Measurements from ENCODE around the gene DEPDC5. TPM values are rescaled to one million over a fixed set of nuclear protein-coding genes. Genes with fewer than 3 reads are reported as not detected.

Gene DEPDC5
- total and polyA plus RNA-seq, 9 of the 15 experiments (the other 6 are each of a cell fraction or from before 2014, with no cell fraction given), result 2.3 to 12.3 (median 10.7) TPM

DNA sequence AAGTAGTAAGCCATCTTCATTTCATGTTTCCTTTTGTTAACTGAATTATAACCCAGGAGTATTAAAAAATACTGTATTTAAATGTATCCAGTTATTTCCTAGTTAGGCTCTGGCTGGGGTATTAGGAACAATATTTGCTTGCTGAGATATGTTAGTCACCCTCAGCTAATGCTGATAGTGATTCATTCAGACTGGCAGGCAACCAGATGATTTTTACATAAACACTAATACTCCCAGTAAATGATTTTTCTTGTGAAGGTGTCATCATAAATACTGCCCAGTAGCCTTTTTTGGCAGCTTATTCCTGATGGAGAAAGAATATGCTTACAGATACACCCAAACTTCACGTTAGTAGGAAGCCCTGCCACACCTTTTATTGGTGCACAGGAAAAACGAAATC is 198.7 kb downstream of the DEPDC5 start:
- no peak for DNase-seq (ENCODE audit: extremely low read depth in 1 of 4, low spot score in 3 of 4)
- H3K9me3 ChIP-seq (replicated peaks; ENCODE audit: control insufficient read depth, insufficient read depth, low read depth, low read length), result no peaks in the 10 kb centered on the region
- no peak for FAIRE-seq
- CTCF ChIA-PET (ENCODE audit: low intra/inter-chr PET ratio), result no interaction called here
- H3K4me3 ChIP-seq, result no peak overlapping the region
- H3K79me2 ChIP-seq (ENCODE audit: control insufficient read depth, insufficient read depth, low read length), result peaks cover 89% of the 10 kb centered on the region
- BruUV-seq (replicated peaks), result no TSS peak
- peaks cover 14% of the 10 kb centered on the region for H3K9me1 ChIP-seq (ENCODE audit: control insufficient read depth, insufficient read depth, low read length)
- H3K9ac ChIP-seq (ENCODE audit: insufficient read depth in 1 of 2, low read depth in 2 of 2, low read length in 2 of 2), result no peak overlapping the region
- H4K20me1 ChIP-seq (replicated peaks; ENCODE audit: control insufficient read depth, insufficient read depth, low read length), result peaks cover 47% of the 10 kb centered on the region
- no peak overlapping the region for H2AFZ ChIP-seq (ENCODE audit: low read depth, low read length)
- peaks cover 7 to 13% of the 10 kb centered on the region in 2 experiments; a peak in 3 of 5 replicates for H3K4me1 ChIP-seq (replicated peaks in 1 of 2; ENCODE audit: control insufficient read depth in 2 of 2, insufficient read depth in 2 of 2, low read length in 2 of 2)
- peaks cover 96% of the 10 kb centered on the region for H3K36me3 ChIP-seq (ENCODE audit: control insufficient read depth, insufficient read depth, low read length)
- WGBS (ENCODE audit: insufficient coverage, low coverage, missing lambda C conversion rate), result 79% methylated on average over 2 of the region's 2 CpGs
- no peak overlapping the region for H3K4me2 ChIP-seq (ENCODE audit: insufficient read depth, low read length)
- POLR2A ChIA-PET, result interaction anchor here (1.1 kb wide), 1 partner anchor 10 kb away, joined by 5 read pairs; no protein-coding TSS in a partner anchor
- in situ Hi-C loops (cut with MboI) (no loop called here), intact Hi-C loops (cut with micrococcal nuclease) (no loop called here)
- H3K27ac ChIP-seq (ENCODE audit: extremely low read depth, low read depth, low read length), result no peak overlapping the region
- no peaks in the 10 kb centered on the region for H3K27me3 ChIP-seq (ENCODE audit: control insufficient read depth in 2 of 2, insufficient read depth in 2 of 2, low read length in 2 of 2)
- no peak for ATAC-seq
- no peak for TF ChIP-seq YBX1 (IDR thresholded peaks at IDR 0.05)
- TF ChIP-seq, protein P1, sequence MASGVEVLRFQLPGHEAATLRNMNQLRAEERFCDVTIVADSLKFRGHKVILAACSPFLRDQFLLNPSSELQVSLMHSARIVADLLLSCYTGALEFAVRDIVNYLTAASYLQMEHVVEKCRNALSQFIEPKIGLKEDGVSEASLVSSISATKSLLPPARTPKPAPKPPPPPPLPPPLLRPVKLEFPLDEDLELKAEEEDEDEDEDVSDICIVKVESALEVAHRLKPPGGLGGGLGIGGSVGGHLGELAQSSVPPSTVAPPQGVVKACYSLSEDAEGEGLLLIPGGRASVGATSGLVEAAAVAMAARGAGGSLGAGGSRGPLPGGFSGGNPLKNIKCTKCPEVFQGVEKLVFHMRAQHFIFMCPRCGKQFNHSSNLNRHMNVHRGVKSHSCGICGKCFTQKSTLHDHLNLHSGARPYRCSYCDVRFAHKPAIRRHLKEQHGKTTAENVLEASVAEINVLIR (CRISPR knock-in tag; IDR thresholded peaks at IDR 0.05), result no peak
- TF ChIP-seq, protein P2, sequence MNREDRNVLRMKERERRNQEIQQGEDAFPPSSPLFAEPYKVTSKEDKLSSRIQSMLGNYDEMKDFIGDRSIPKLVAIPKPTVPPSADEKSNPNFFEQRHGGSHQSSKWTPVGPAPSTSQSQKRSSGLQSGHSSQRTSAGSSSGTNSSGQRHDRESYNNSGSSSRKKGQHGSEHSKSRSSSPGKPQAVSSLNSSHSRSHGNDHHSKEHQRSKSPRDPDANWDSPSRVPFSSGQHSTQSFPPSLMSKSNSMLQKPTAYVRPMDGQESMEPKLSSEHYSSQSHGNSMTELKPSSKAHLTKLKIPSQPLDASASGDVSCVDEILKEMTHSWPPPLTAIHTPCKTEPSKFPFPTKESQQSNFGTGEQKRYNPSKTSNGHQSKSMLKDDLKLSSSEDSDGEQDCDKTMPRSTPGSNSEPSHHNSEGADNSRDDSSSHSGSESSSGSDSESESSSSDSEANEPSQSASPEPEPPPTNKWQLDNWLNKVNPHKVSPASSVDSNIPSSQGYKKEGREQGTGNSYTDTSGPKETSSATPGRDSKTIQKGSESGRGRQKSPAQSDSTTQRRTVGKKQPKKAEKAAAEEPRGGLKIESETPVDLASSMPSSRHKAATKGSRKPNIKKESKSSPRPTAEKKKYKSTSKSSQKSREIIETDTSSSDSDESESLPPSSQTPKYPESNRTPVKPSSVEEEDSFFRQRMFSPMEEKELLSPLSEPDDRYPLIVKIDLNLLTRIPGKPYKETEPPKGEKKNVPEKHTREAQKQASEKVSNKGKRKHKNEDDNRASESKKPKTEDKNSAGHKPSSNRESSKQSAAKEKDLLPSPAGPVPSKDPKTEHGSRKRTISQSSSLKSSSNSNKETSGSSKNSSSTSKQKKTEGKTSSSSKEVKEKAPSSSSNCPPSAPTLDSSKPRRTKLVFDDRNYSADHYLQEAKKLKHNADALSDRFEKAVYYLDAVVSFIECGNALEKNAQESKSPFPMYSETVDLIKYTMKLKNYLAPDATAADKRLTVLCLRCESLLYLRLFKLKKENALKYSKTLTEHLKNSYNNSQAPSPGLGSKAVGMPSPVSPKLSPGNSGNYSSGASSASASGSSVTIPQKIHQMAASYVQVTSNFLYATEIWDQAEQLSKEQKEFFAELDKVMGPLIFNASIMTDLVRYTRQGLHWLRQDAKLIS (CRISPR knock-in tag; IDR thresholded peaks at IDR 0.05), result no peak
- no peak for TF ChIP-seq SRF (CRISPR knock-in tag; IDR thresholded peaks at IDR 0.05)
- TF ChIP-seq SMC3 (conservative IDR thresholded peaks at IDR 0.05; ENCODE audit: insufficient read depth, low read depth, low read length), result no peak
- no peak for TF ChIP-seq THRA (IDR thresholded peaks at IDR 0.05)
- TF ChIP-seq, protein P3, sequence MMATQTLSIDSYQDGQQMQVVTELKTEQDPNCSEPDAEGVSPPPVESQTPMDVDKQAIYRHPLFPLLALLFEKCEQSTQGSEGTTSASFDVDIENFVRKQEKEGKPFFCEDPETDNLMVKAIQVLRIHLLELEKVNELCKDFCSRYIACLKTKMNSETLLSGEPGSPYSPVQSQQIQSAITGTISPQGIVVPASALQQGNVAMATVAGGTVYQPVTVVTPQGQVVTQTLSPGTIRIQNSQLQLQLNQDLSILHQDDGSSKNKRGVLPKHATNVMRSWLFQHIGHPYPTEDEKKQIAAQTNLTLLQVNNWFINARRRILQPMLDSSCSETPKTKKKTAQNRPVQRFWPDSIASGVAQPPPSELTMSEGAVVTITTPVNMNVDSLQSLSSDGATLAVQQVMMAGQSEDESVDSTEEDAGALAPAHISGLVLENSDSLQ (IDR thresholded peaks at IDR 0.05), result no peak
- TF ChIP-seq DNMT1 (IDR thresholded peaks at IDR 0.05), result no peak
- TF ChIP-seq ZNF143 (CRISPR knock-in tag; IDR thresholded peaks at IDR 0.05), result no peak
- TF ChIP-seq, protein P4, sequence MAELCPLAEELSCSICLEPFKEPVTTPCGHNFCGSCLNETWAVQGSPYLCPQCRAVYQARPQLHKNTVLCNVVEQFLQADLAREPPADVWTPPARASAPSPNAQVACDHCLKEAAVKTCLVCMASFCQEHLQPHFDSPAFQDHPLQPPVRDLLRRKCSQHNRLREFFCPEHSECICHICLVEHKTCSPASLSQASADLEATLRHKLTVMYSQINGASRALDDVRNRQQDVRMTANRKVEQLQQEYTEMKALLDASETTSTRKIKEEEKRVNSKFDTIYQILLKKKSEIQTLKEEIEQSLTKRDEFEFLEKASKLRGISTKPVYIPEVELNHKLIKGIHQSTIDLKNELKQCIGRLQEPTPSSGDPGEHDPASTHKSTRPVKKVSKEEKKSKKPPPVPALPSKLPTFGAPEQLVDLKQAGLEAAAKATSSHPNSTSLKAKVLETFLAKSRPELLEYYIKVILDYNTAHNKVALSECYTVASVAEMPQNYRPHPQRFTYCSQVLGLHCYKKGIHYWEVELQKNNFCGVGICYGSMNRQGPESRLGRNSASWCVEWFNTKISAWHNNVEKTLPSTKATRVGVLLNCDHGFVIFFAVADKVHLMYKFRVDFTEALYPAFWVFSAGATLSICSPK (IDR thresholded peaks at IDR 0.05; ENCODE audit: borderline replicate concordance), result no peak
- TF ChIP-seq CBFA2T2 (conservative IDR thresholded peaks at IDR 0.05), result no peak
- TF ChIP-seq TOE1 (IDR thresholded peaks at IDR 0.05; ENCODE audit: borderline replicate concordance), result no peak
- TF ChIP-seq TOE1 (CRISPR knock-in tag; IDR thresholded peaks at IDR 0.05; ENCODE audit: borderline replicate concordance, low read depth), result no peak

Data from K562 (cell line).